Rectal smooth muscle tissue (tissue), 1 donor: ENCODE measurements around the gene ZG16.
A peak's percentile ranks its signal among the peaks of the same experiment; 100 is the strongest.
"Not testable (repeated sequence)": the region's sequence is repeated elsewhere in the genome, so short reads cannot be mapped to it uniquely, and the experiment has no call there.

Experiments used
- H3K27ac ChIP-seq: one replicate; pipeline ENCODE4 v1.7.0; 2013; ENCODE audit warnings: low read depth, low read length, inconsistent platforms
- H3K27me3 ChIP-seq: one replicate; pipeline ENCODE4 v1.7.0; 2013; ENCODE audit warnings: low read length; ENCODE audit not compliant: control insufficient read depth, insufficient read depth
- H3K36me3 ChIP-seq: one replicate; pipeline ENCODE4 v1.7.0; 2013; ENCODE audit warnings: low read length; ENCODE audit not compliant: control insufficient read depth, insufficient read depth
- H3K4me1 ChIP-seq: one replicate; pipeline ENCODE4 v1.7.0; 2013; ENCODE audit warnings: low read length; ENCODE audit not compliant: control insufficient read depth, insufficient read depth
- H3K4me3 ChIP-seq: one replicate; pipeline ENCODE4 v1.7.0; 2013; ENCODE audit warnings: low read length
- H3K9ac ChIP-seq: one replicate; pipeline ENCODE4 v1.7.0; 2013; ENCODE audit warnings: low read length

ZG16 gene

GRCh38 chr16:29779474-29779873 lies 1.4 kb downstream of the ZG16 start:
- Histone ChIP-seq H3K4me3 (no peak overlapping the region), H3K9ac (no peak overlapping the region), H3K27ac (no peak overlapping the region), H3K36me3 (no peaks in the 10 kb centered on the region), H3K27me3 (no peaks in the 10 kb centered on the region), H3K4me1 (no peaks in the 10 kb centered on the region)

GRCh38 chr16:29783094-29783953 lies 5.3 kb downstream of the ZG16 start:
- not testable (repeated sequence) for H3K9ac ChIP-seq, H3K27me3 ChIP-seq, H3K4me1 ChIP-seq, H3K27ac ChIP-seq, H3K4me3 ChIP-seq, H3K36me3 ChIP-seq

GRCh38 chr16:29784157-29784556 lies 6.1 kb downstream of the ZG16 start:
- H3K9ac ChIP-seq: no peak overlapping the region
- no peaks in the 10 kb centered on the region for H3K36me3 ChIP-seq
- no peaks in the 10 kb centered on the region for H3K4me1 ChIP-seq
- H3K4me3 ChIP-seq: no peak overlapping the region
- no peaks in the 10 kb centered on the region for H3K27me3 ChIP-seq
- no peak overlapping the region for H3K27ac ChIP-seq

- H3K27ac ChIP-seq: no peak overlapping the region
- H3K9ac ChIP-seq: no peak overlapping the region
- H3K4me3 ChIP-seq: peak overlapping the region; percentile 65
Observed at GRCh38 chr16:29784901-29785500, 6.9 kb downstream of the ZG16 start.

GRCh38 chr16:29787155-29787554 lies 9.1 kb downstream of the ZG16 start:
- not testable (repeated sequence) for H3K4me3 ChIP-seq, H3K27me3 ChIP-seq, H3K4me1 ChIP-seq, H3K27ac ChIP-seq, H3K9ac ChIP-seq, H3K36me3 ChIP-seq

More at GRCh38 chr16:29784901-29785500, 6.9 kb downstream of the ZG16 start:
- H3K36me3 ChIP-seq: no peaks in the 10 kb centered on the region
- no peaks in the 10 kb centered on the region for H3K4me1 ChIP-seq
- H3K27me3 ChIP-seq: no peaks in the 10 kb centered on the region

GRCh38 chr16:29789775-29790182 lies 11.7 kb downstream of the ZG16 start:
- Histone ChIP-seq H3K4me1 (peaks cover 8% of the 10 kb centered on the region), H3K4me3 (peak overlapping the region; percentile 86), H3K9ac (peak overlapping the region; percentile 91), H3K36me3 (no peaks in the 10 kb centered on the region), H3K27me3 (no peaks in the 10 kb centered on the region), H3K27ac (peak overlapping the region; percentile 91)

GRCh38 chr16:29790183-29790948 lies 12.3 kb downstream of the ZG16 start, which contains the start of gene KIF22:
TSS of gene KIF22 (plus strand) at chr16:29790751. CDS start at chr16:29790760, 9 bp downstream.
- H3K9ac ChIP-seq: peak within 1 kb of the TSS; percentile 91
- H3K27ac ChIP-seq: peak within 1 kb of the TSS; percentile 91
- H3K4me3 ChIP-seq: peak within 1 kb of the TSS; percentile 91
- H3K4me1 ChIP-seq: peaks cover 8% of the 10 kb centered on the region
- H3K36me3 ChIP-seq: no peaks in the 10 kb centered on the region
- no peaks in the 10 kb centered on the region for H3K27me3 ChIP-seq

- Histone ChIP-seq H3K36me3 (no peaks in the 10 kb centered on the region), H3K4me1 (peaks cover 8% of the 10 kb centered on the region), H3K27ac (peak overlapping the region; percentile 56), H3K4me3 (peak overlapping the region; percentile 91), H3K9ac (peak overlapping the region; percentile 45), H3K27me3 (no peaks in the 10 kb centered on the region)
Observed at GRCh38 chr16:29790949-29791844, 13.1 kb downstream of the ZG16 start.

- Histone ChIP-seq H3K4me3 (peak overlapping the region; percentile 91), H3K4me1 (peaks cover 8% of the 10 kb centered on the region), H3K36me3 (peaks cover 5% of the 10 kb centered on the region), H3K9ac (no peak overlapping the region), H3K27ac (no peak overlapping the region), H3K27me3 (no peaks in the 10 kb centered on the region)
Observed at GRCh38 chr16:29791845-29792807, 14.1 kb downstream of the ZG16 start.

- not testable (repeated sequence) for H3K4me1 ChIP-seq, H3K4me3 ChIP-seq, H3K27ac ChIP-seq, H3K36me3 ChIP-seq, H3K27me3 ChIP-seq, H3K9ac ChIP-seq
Observed at GRCh38 chr16:29793153-29793552, 15.1 kb downstream of the ZG16 start.

GRCh38 chr16:29794231-29794710 lies 16.2 kb downstream of the ZG16 start:
- no peak overlapping the region for H3K27ac ChIP-seq
- no peaks in the 10 kb centered on the region for H3K27me3 ChIP-seq
- no peak overlapping the region for H3K4me3 ChIP-seq
- H3K4me1 ChIP-seq: peaks cover 8% of the 10 kb centered on the region
- H3K36me3 ChIP-seq: peaks cover 12% of the 10 kb centered on the region
- no peak overlapping the region for H3K9ac ChIP-seq
